LNCaP clone FGC (cell line): ENCODE results near the gene GUSB.
"Not testable (repeated sequence)": the region's sequence is repeated elsewhere in the genome, so short reads cannot be mapped to it uniquely, and the experiment has no call there.

Experiments
- DNase-seq: peaks from one replicate; pipeline ENCODE4 v3.0.0-alpha.2; 2011; ENCODE audit warnings: low read depth
- H3K4me3 ChIP-seq: 2 replicates; pipeline ENCODE4 v1.5.1; 2011; ENCODE audit warnings: mild to moderate bottlenecking, low read depth, low read length, control low read depth
- TF ChIP-seq, protein P1 (sequence below): IDR thresholded peaks from 2 replicates; pipeline ENCODE4 v1.5.1; 2012; ENCODE audit warnings: mild to moderate bottlenecking; ENCODE audit not compliant: control insufficient read depth, insufficient read depth; ENCODE audit errors: extremely low read depth

GUSB gene

DNA sequence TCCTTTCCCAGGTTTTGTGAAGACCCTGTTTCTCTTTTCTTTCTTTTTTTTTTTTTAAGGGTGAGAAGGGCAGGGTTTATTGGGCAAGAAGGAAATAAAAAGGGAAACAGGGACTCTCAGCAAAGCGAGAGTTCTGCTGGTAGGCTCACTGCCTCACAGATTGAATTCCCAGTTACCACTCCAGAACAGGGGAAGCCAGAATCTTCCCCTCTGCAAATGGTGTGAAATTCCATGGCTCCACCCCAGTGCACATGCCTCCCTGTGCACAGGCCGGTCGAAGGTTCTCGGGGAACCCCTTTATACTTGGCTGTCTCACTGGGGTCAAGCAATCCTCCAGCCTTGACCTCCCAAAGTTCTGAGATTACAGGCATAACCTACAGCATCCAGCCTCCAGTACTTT, 10.5 kb upstream of the GUSB start:
- TF ChIP-seq, protein P1, sequence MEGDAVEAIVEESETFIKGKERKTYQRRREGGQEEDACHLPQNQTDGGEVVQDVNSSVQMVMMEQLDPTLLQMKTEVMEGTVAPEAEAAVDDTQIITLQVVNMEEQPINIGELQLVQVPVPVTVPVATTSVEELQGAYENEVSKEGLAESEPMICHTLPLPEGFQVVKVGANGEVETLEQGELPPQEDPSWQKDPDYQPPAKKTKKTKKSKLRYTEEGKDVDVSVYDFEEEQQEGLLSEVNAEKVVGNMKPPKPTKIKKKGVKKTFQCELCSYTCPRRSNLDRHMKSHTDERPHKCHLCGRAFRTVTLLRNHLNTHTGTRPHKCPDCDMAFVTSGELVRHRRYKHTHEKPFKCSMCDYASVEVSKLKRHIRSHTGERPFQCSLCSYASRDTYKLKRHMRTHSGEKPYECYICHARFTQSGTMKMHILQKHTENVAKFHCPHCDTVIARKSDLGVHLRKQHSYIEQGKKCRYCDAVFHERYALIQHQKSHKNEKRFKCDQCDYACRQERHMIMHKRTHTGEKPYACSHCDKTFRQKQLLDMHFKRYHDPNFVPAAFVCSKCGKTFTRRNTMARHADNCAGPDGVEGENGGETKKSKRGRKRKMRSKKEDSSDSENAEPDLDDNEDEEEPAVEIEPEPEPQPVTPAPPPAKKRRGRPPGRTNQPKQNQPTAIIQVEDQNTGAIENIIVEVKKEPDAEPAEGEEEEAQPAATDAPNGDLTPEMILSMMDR, result no peak
- no peak for DNase-seq
- H3K4me3 ChIP-seq, result no peak overlapping the region

DNA sequence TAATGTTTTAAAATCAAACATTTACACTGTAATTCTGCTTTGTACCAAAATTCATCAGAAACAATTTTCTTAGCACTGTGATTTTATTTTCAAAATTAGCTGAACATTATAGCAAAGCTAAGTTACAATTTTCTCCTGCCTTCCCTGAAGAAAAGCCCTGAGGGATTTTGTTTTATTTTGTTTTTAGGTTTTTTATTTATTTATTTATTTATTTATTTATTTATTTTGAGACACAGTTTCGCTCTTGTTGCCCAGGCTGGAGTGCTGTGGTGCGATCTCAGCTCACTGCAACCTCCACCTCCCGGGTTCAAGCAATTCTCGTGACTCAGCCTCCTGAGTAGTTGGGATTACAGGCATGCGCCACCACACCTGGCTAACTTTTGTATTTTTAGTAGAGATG, 9.8 kb upstream of the GUSB start:
- DNase-seq, result not testable (repeated sequence)

DNA sequence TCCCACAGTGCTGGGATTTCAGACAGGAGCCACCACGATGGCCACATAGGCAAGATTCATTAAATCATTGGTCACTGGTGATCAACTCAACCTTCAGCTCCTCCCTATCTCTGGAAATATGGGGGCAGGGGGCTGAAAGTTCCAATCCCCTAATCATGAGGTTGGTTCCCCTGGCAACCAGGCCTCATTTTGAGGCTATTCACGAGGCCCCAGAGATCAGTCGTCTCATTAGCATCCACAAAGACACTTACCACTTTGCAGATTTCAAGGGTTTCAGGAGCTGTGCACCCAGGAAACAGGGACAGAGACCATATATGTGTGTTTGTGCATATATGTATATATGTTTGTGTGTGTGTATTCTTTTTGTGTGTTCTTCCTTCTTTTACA, 7.7 kb upstream of the GUSB start:
- DNase-seq, result no peak
- TF ChIP-seq, protein P1, result no peak
- no peak overlapping the region for H3K4me3 ChIP-seq

More for the DNA sequence above, 9.8 kb upstream of the GUSB start:
- H3K4me3 ChIP-seq, result not testable (repeated sequence)

DNA sequence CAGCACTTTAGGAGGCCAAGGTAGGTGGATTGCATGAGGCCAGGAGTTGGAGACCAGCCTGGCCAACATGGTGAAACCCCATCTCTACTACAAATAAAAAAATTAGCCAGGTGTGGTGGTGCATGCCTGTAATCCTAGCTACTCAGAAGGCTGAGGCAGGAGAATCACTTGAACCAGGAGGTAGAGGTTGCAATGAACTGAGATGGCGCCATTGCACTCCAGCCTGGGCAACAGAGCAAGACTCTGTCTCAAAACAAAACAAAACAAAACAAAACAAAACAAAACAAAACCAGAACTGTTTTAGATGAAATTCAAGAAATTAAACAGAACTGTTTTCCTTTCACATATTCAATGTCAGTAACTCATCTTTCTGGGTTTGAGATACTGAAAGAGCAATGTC, 6.5 kb upstream of the GUSB start:
- not testable (repeated sequence) for H3K4me3 ChIP-seq, DNase-seq

DNA sequence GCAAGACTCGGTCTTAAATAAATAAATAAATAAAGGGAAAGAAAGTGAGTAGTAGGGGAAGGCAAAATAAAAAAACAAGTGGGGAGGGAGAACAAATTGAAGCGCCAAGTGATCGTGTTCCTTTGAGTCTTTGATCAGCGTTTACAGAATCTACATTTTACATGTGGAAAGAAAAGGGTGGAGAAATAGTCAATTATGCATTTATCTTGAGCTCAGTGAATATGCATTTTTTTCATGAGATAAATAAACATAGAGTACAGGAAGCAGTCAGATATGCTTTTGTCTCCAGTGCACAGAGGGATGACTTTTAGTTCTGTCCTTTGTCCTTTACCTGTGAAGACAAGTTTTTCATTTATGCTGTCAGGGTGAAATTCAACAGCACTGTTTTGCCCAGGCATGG, 6.1 kb upstream of the GUSB start:
- no peak overlapping the region for H3K4me3 ChIP-seq
- no peak for DNase-seq
- TF ChIP-seq, protein P1, result no peak

DNA sequence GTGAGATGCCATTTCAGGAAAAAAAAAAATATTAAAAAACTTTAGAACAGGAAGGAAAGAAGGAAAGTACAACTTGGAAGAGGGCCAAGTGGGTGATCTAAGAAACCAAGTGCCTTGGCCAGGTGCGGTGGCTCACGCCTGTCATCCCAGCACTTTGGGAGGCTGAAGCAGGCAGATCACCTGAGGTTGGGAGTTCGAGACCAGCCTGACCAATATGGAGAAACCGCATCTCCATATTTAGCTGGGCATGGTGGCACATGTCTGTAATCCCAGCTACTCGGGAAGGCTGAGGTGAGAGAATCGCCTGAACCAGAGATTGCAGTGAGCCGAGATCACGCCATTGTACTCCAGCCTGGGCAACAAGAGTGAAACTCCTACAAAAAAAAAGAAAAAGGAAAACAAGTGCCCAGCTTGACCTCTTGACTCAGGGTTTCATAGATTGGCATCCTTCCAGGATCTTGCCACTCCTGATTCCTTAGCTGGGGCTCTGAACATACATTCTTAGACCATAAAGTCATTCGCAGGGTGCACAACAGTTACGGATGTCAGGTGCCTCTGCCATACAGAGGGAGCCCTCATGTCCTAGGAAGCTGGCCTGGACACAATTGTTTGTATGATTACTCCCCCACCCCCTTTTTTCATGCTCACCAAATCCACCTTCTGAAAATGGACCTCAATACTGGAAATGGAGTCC, 2.1 kb upstream of the GUSB start:
- H3K4me3 ChIP-seq, result no peak overlapping the region
- no peak for DNase-seq
- TF ChIP-seq, protein P1, result no peak

DNA sequence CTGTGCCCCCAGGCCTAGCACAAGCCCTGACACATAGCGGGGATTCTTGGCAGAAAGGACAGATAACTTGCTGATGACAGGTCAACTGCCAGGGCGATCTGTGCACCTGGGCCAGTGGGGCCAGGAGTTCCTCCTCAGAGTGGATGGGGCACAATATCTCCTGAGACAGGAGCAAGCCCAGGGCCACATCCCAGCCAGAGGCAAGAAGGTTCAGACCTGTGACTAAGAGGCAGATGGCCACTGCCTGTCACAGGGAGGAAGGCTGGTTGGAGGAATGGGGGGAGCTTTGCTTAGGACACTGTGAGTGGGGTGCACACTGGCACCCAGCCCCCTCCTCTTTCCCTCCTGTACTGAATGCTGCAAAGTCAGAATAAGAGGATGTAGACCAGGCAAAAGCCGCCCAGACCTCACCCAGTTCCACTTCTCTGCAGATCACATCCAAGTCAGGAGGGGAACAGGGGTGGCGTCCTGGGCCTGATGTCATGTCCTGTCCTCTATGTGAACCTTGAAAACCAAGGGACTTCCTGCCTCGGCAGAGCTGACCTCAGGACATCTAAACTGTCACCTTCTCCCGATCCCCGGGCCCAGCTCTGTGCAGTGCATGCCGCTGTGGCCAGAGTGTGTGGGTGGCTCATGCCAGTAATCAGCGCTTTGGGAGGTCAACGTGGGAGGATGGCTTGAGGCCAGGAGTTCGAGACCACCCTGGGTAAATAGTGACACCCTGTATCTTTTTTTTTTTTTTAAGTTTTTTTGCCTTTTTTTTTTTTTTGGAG, 1.3 kb downstream of the GUSB start:
- H3K4me3 ChIP-seq, result peak overlapping the region; percentile 90
- DNase-seq, result no peak

More for the DNA sequence above, 1.3 kb downstream of the GUSB start:
- TF ChIP-seq, protein P1, result no peak
